ENCODE measurements around the gene ADAMTS1.

ADAMTS1 gene

GRCh38 chr21:26845066-26845758 is at the start of gene ADAMTS1:
ADAMTS1 (minus strand) TSS chr21:26845409; CDS start chr21:26844954, 455 bp downstream.
- TF ChIP-seq CTCF (IDR thresholded peaks at IDR 0.05; ENCODE audit: control insufficient read depth, extremely low read depth, insufficient read depth) = peak; percentile 24
- peak within 1 kb of the TSS; percentile 85 for H3K4me3 ChIP-seq (ENCODE audit: low read depth, low read length)
- DNase-seq (ENCODE audit: low read depth) = no peak

GRCh38 chr21:26892151-26892550 is 46.9 kb upstream of the ADAMTS1 start:
- H3K4me3 ChIP-seq (ENCODE audit: low read depth, low read length) = no peak overlapping the region
- no peak for TF ChIP-seq CTCF (IDR thresholded peaks at IDR 0.05; ENCODE audit: control insufficient read depth, extremely low read depth, insufficient read depth)
- no peak for DNase-seq (ENCODE audit: low read depth)

- no peak overlapping the region for H3K4me3 ChIP-seq (ENCODE audit: low read depth, low read length)
- no peak for DNase-seq (ENCODE audit: low read depth)
- TF ChIP-seq CTCF (IDR thresholded peaks at IDR 0.05; ENCODE audit: control insufficient read depth, extremely low read depth, insufficient read depth) = no peak
Measured at GRCh38 chr21:26888931-26889330, 43.7 kb upstream of the ADAMTS1 start.

GRCh38 chr21:26888256-26888655 is 43.0 kb upstream of the ADAMTS1 start:
- TF ChIP-seq CTCF (IDR thresholded peaks at IDR 0.05; ENCODE audit: control insufficient read depth, extremely low read depth, insufficient read depth) = no peak
- DNase-seq (ENCODE audit: low read depth) = no peak
- no peak overlapping the region for H3K4me3 ChIP-seq (ENCODE audit: low read depth, low read length)

GRCh38 chr21:26887251-26887650 is 42.0 kb upstream of the ADAMTS1 start:
- TF ChIP-seq CTCF (IDR thresholded peaks at IDR 0.05; ENCODE audit: control insufficient read depth, extremely low read depth, insufficient read depth) = no peak
- peak; percentile 93 for DNase-seq (ENCODE audit: low read depth)
- H3K4me3 ChIP-seq (ENCODE audit: low read depth, low read length) = no peak overlapping the region

GRCh38 chr21:26884436-26884835 is 39.2 kb upstream of the ADAMTS1 start:
- no peak for TF ChIP-seq CTCF (IDR thresholded peaks at IDR 0.05; ENCODE audit: control insufficient read depth, extremely low read depth, insufficient read depth)
- no peak for DNase-seq (ENCODE audit: low read depth)
- no peak overlapping the region for H3K4me3 ChIP-seq (ENCODE audit: low read depth, low read length)

- no peak for TF ChIP-seq CTCF (IDR thresholded peaks at IDR 0.05; ENCODE audit: control insufficient read depth, extremely low read depth, insufficient read depth)
- no peak overlapping the region for H3K4me3 ChIP-seq (ENCODE audit: low read depth, low read length)
- DNase-seq (ENCODE audit: low read depth) = no peak
Measured at GRCh38 chr21:26883768-26884167, 38.6 kb upstream of the ADAMTS1 start.

Measured in LNCaP clone FGC (cell line).